K562 (cell line): Measurements from ENCODE around the gene FOXO3. TPM values are rescaled to one million over a fixed set of nuclear protein-coding genes. Genes with fewer than 3 reads are reported as not detected.
A peak's percentile ranks its signal among the peaks of the same experiment; 100 is the strongest.

Experiments used
- ATAC-seq: fragments of 200-7000 bp; cut with Tn5 transposase; 3 replicates; pipeline ENCODE4 v1.9.1; 2020; ENCODE audit warnings: moderate library complexity
- BruUV-seq: library from RNA; stranded (reverse); fragments of 400-500 nt; replicated peaks from 2 replicates; lab custom pipeline; 2021; lab: Mats Ljungman, UMichigan
- CTCF ChIA-PET: fragments of 300-600 bp; formaldehyde crosslinking; extraction: SDS; loops from one replicate; lab custom pipeline; 2021; ENCODE audit warnings: low intra/inter-chr PET ratio; lab: Yijun Ruan, JAX
- POLR2A ChIA-PET: fragments of 300-600, 350-650 bp; sonication (Branson Sonifier 250); formaldehyde crosslinking; extraction: SDS; loops from one replicate; lab custom pipeline; 2021; ENCODE audit warnings: antibody characterized with exemption, inconsistent platforms; lab: Yijun Ruan, JAX
- DNase-seq, 4 experiments: peaks; one replicate each; pipeline versions ENCODE4 v3.0.0 to v3.0.0-alpha.2; 2011 to 2018; ENCODE audit warnings: low spot score in 3 of 4, mixed read lengths in 3 of 4; ENCODE audit errors: extremely low read depth in 1 of 4
- FAIRE-seq: peaks from 2 replicates; lab custom pipeline; 2011; peaks lifted over from hg19 to GRCh38; lab: Jason Lieb, UNC
- H2AFZ ChIP-seq: 2 replicates; pipeline ENCODE4 v1.6.0; 2011; ENCODE audit warnings: low read depth, low read length, control low read depth, inconsistent platforms
- H3K27ac ChIP-seq: fragments of 200-600 bp; 3 replicates; pipeline ENCODE4 v1.8.0; 2011; ENCODE audit warnings: low read depth, mild to moderate bottlenecking, control low read depth, inconsistent platforms, low read length, moderate library complexity, mixed read lengths; ENCODE audit errors: extremely low read depth
- H3K27me3 ChIP-seq, 2 experiments: fragments of 300-600 bp in 1 of 2; 2 replicates in 1 of 2; 3 replicates in 1 of 2; pipeline versions ENCODE4 v1.6.0 to v1.8.0; 2011; ENCODE audit warnings: inconsistent platforms in 2 of 2, low read length in 2 of 2, mild to moderate bottlenecking in 1 of 2, mixed read lengths in 1 of 2, moderate library complexity in 1 of 2; ENCODE audit not compliant: control insufficient read depth in 2 of 2, insufficient read depth in 2 of 2
- H3K36me3 ChIP-seq: fragments of 300-600 bp; 3 replicates; pipeline ENCODE4 v1.8.0; 2011; ENCODE audit warnings: mild to moderate bottlenecking, low read length, inconsistent platforms; ENCODE audit not compliant: control insufficient read depth, insufficient read depth
- H3K4me1 ChIP-seq, 2 experiments: fragments of 200-600 bp in 1 of 2; replicated peaks in 1 of 2; 2 replicates in 1 of 2; 3 replicates in 1 of 2; pipeline versions ENCODE4 v1.5.1 to v1.8.0; 2011; ENCODE audit warnings: inconsistent platforms in 2 of 2, low read length in 2 of 2, mild to moderate bottlenecking in 1 of 2, mixed read lengths in 1 of 2, moderate library complexity in 1 of 2; ENCODE audit not compliant: control insufficient read depth in 2 of 2, insufficient read depth in 2 of 2
- H3K4me2 ChIP-seq: 2 replicates; pipeline ENCODE4 v1.6.1; 2011; ENCODE audit warnings: low read length, control low read depth, inconsistent platforms, mixed read lengths; ENCODE audit not compliant: insufficient read depth
- H3K4me3 ChIP-seq: fragments of 200-600 bp; sonication (generic), shearing (Covaris generic); 2 replicates; pipeline ENCODE4 v1.5.1; 2016; ENCODE audit warnings: control low read depth, inconsistent platforms
- H3K79me2 ChIP-seq: fragments of 200-600 bp; 3 replicates; pipeline ENCODE4 v1.8.0; 2011; ENCODE audit warnings: low read length, inconsistent platforms; ENCODE audit not compliant: control insufficient read depth, insufficient read depth
- H3K9ac ChIP-seq, 2 experiments: 2 replicates each; pipeline versions ENCODE4 v1.6.0 to v1.6.1; 2011; ENCODE audit warnings: low read depth in 2 of 2, low read length in 2 of 2, control low read depth in 1 of 2, inconsistent platforms in 1 of 2, mild to moderate bottlenecking in 1 of 2, mixed read lengths in 1 of 2; ENCODE audit not compliant: insufficient read depth in 1 of 2
- H3K9me1 ChIP-seq: one replicate; pipeline ENCODE4 v1.6.0; 2011; ENCODE audit warnings: inconsistent platforms, mild to moderate bottlenecking, low read length, moderate library complexity; ENCODE audit not compliant: control insufficient read depth, insufficient read depth
- H3K9me3 ChIP-seq: replicated peaks from 2 replicates; pipeline ENCODE4 v1.5.1; 2011; ENCODE audit warnings: low read depth, low read length, inconsistent platforms; ENCODE audit not compliant: control insufficient read depth, insufficient read depth
- H4K20me1 ChIP-seq: replicated peaks from 2 replicates; pipeline ENCODE4 v1.6.1; 2011; ENCODE audit warnings: low read length, inconsistent platforms, mixed read lengths; ENCODE audit not compliant: control insufficient read depth, insufficient read depth
- BMI1 ChIP-seq: fragments of 150-350 bp; IDR thresholded peaks from 2 replicates; pipeline ENCODE4 v1.6.1; 2014; ENCODE audit warnings: low read length
- BRD4 ChIP-seq: fragments of 200-600 bp; sonication (generic); IDR thresholded peaks from 2 replicates; pipeline ENCODE4 v1.6.1; 2017; ENCODE audit warnings: inconsistent platforms
- GATAD2A ChIP-seq: fragments of 450-650 bp; IDR thresholded peaks from 2 replicates; pipeline ENCODE4 v1.6.1; 2017
- PHF21A ChIP-seq: fragments of 450-650 bp; IDR thresholded peaks from 2 replicates; pipeline ENCODE4 v1.6.1; 2017; ENCODE audit warnings: low read depth, borderline replicate concordance
- SNIP1 ChIP-seq: fragments of 450-650 bp; IDR thresholded peaks from 2 replicates; pipeline ENCODE4 v1.7.1; 2017; ENCODE audit warnings: low read depth, mild to moderate bottlenecking
- ZNF140 ChIP-seq: fragments of 250-450 bp; sonication (Bioruptor Pico); IDR thresholded peaks from 2 replicates; pipeline ENCODE4 v1.8.0; 2021; ENCODE audit warnings: moderate library complexity, mild to moderate bottlenecking, inconsistent platforms
- ZNF561 ChIP-seq: fragments of 450-650 bp; formaldehyde crosslinking; conservative IDR thresholded peaks from 2 replicates; pipeline ENCODE4 v1.4.0; 2020; ENCODE audit warnings: mild to moderate bottlenecking, moderate library complexity
- WGBS: fragments of 100-300 bp; shearing (Covaris generic); methylation state at CpG from one replicate; pipeline ENCODE4 v1.1.6; 2016; ENCODE audit warnings: low coverage, mixed read lengths; ENCODE audit not compliant: insufficient coverage; ENCODE audit errors: missing lambda C conversion rate; 5-methylcytosine and 5-hydroxymethylcytosine counted together
- in situ Hi-C: fragments of 300-500 bp; cut with MboI; formaldehyde crosslinking; loops from 4 replicates; pipeline ENCODE4 v1.15.0; 2018; ENCODE audit warnings: inconsistent platforms, mixed read lengths
- intact Hi-C: fragments of 100-400 bp; cut with micrococcal nuclease; formaldehyde crosslinking; loops from 2 replicates; pipeline ENCODE4 v1.14.2; 2022
- polyA plus RNA-seq, 8 experiments: library from polyadenylated mRNA; depleted of rRNA in 4 of 8; stranded (reverse) in 5 of 8; unstranded in 3 of 8; fragments of >200 nt; fragmentation: Nextera tagmentation in 2 of 8; fragmentation: Illumina TruSeq in 1 of 8; extraction: Ambion mirVana in 2 of 8; extraction: Trizol in 1 of 8; gene quantifications; 2 replicates each; pipeline versions ENCODE4 v1.2.1 to v1.2.3, GENCODE V29; 2011 to 2014; ENCODE audit warnings: inconsistent platforms in 1 of 8, missing spikeins in 1 of 8
- total RNA-seq, 7 experiments: library from RNA; depleted of rRNA in 6 of 7; stranded (reverse); fragments of >200 nt in 6 of 7; fragmentation: Illumina TruSeq in 2 of 7; extraction: Trizol in 2 of 7; gene quantifications; 2 replicates each; pipeline versions ENCODE4 v1.2.1 to v1.2.3, GENCODE V29; 2011 to 2021; ENCODE audit warnings: low replicate concordance in 1 of 7
- TF ChIP-seq, protein P1 (sequence below): fragments of 150-350 bp; conservative IDR thresholded peaks from 2 replicates; pipeline ENCODE4 v1.6.1; 2014; ENCODE audit warnings: low read length
- TF ChIP-seq, protein P2 (sequence below): sonication (generic); formaldehyde crosslinking; IDR thresholded peaks from 2 replicates; pipeline ENCODE4 v1.9.0; 2022; ENCODE audit warnings: mild to moderate bottlenecking, missing genetic modification reagents
- TF ChIP-seq, protein P3 (sequence below), 2 experiments: fragments of 450-650 bp in 1 of 2; sonication (generic) in 1 of 2; formaldehyde crosslinking; conservative IDR thresholded peaks; 2 replicates each; pipeline versions ENCODE4 v1.4.0 to v1.8.1; 2020 to 2022; ENCODE audit warnings: mild to moderate bottlenecking in 1 of 2, missing genetic modification reagents in 1 of 2
- TF ChIP-seq, protein P4 (sequence below): sonication (generic); formaldehyde crosslinking; IDR thresholded peaks from 2 replicates; pipeline ENCODE4 v1.5.0; 2020; ENCODE audit warnings: missing genetic modification reagents

FOXO3 gene
- total and polyA plus RNA-seq, 9 of the 15 experiments (the other 6 are each of a cell fraction or from before 2014, with no cell fraction given), result 3.0 to 14.6 (median 6.0) TPM

DNA sequence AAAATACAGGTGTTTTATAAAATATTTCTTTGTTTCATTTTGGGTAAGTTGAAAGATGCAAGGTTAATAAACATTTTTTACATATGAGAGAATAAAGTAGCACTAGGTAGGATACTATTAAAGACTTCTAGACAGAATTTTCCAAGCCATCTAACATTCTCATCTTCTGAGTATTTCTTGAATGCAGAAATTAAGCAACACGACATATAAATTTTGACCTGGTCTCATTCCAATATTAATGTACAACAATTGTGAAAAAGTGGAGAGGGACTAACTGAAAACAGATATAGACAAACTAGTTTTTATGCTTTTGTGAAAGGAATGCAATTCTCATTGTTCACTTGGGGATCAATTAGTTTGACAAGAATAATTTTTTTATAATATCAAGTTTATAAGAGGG lies 11.5 kb upstream of the FOXO3 start:
- H4K20me1 ChIP-seq, result no peaks in the 10 kb centered on the region
- TF ChIP-seq ZNF561 (CRISPR knock-in tag), result no peak
- TF ChIP-seq, all 486 proteins: peak for 0
- no peak for ATAC-seq
- 25% methylated on average over 1 of the region's 1 CpG for WGBS
- intact Hi-C loops (loop anchor here (10.0 kb wide), 2 partner anchors 636 to 836 kb away; partner anchors contain the start of gene CD164), in situ Hi-C loops (loop anchor here (5.0 kb wide), 2 partner anchors 233 to 518 kb away; no protein-coding TSS in a partner anchor)
- Histone ChIP-seq H3K4me1 (no peaks in the 10 kb centered on the region), H3K79me2 (no peaks in the 10 kb centered on the region), H3K4me3 (no peak overlapping the region), H3K27me3 (no peaks in the 10 kb centered on the region), H3K27ac (no peak overlapping the region), H3K9me1 (no peaks in the 10 kb centered on the region), H3K9ac (no peak overlapping the region), H3K36me3 (no peaks in the 10 kb centered on the region), H3K9me3 (no peaks in the 10 kb centered on the region), H2AFZ (no peak overlapping the region), H3K4me2 (no peak overlapping the region)
- no peak for DNase-seq
- POLR2A ChIA-PET, result no interaction called here
- CTCF ChIA-PET, result no interaction called here
- no peak for FAIRE-seq
- no TSS peak for BruUV-seq

DNA sequence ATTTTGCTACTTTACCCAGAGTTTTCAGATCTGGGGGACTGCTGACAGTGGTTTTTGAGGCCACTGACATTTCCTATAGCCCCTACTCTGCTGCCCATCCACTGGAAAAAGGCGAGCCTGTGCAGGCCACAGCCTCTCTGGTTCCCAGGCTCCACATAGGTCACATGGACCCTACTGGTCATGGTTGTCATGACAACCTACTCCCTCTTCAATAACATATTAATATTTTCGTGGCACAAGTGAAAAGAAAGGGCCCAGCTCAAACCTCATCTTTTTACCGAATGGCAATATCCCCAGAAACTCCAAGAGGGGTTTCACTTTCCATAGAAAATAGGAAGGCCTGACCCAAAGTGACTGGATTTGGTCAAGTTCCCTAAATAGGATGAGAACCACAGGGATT lies 11.0 kb upstream of the FOXO3 start:
- in situ Hi-C loops (loop anchor here (5.0 kb wide), 2 partner anchors 233 to 518 kb away; no protein-coding TSS in a partner anchor), intact Hi-C loops (loop anchor here (10.0 kb wide), 2 partner anchors 635 to 835 kb away; partner anchors contain the start of gene CD164)
- H3K4me2 ChIP-seq, result no peak overlapping the region
- no peaks in the 10 kb centered on the region for H3K27me3 ChIP-seq
- H3K36me3 ChIP-seq, result no peaks in the 10 kb centered on the region
- no peaks in the 10 kb centered on the region for H3K4me1 ChIP-seq
- H2AFZ ChIP-seq, result no peak overlapping the region
- ChIA-PET CTCF (no interaction called here), POLR2A (no interaction called here)
- no peak overlapping the region for H3K4me3 ChIP-seq
- no peaks in the 10 kb centered on the region for H4K20me1 ChIP-seq
- no peaks in the 10 kb centered on the region for H3K9me3 ChIP-seq
- no peaks in the 10 kb centered on the region for H3K79me2 ChIP-seq
- H3K9me1 ChIP-seq, result no peaks in the 10 kb centered on the region
- 39% methylated on average over 3 of the region's 3 CpGs for WGBS
- no peak overlapping the region for H3K27ac ChIP-seq
- 0 out of 3 replicates have a peak, but pooled peaks have one; percentile 32 for ATAC-seq
- BruUV-seq, result no TSS peak
- peak in 2 of 4 experiments; percentile 59 to 66 for DNase-seq
- no peak overlapping the region for H3K9ac ChIP-seq
- FAIRE-seq, result no peak
- TF ChIP-seq, protein P1, sequence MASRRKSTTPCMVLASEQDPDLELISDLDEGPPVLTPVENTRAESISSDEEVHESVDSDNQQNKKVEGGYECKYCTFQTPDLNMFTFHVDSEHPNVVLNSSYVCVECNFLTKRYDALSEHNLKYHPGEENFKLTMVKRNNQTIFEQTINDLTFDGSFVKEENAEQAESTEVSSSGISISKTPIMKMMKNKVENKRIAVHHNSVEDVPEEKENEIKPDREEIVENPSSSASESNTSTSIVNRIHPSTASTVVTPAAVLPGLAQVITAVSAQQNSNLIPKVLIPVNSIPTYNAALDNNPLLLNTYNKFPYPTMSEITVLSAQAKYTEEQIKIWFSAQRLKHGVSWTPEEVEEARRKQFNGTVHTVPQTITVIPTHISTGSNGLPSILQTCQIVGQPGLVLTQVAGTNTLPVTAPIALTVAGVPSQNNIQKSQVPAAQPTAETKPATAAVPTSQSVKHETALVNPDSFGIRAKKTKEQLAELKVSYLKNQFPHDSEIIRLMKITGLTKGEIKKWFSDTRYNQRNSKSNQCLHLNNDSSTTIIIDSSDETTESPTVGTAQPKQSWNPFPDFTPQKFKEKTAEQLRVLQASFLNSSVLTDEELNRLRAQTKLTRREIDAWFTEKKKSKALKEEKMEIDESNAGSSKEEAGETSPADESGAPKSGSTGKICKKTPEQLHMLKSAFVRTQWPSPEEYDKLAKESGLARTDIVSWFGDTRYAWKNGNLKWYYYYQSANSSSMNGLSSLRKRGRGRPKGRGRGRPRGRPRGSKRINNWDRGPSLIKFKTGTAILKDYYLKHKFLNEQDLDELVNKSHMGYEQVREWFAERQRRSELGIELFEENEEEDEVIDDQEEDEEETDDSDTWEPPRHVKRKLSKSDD, result no peak
- TF ChIP-seq PHF21A (no peak), GATAD2A (no peak), ZNF140 (CRISPR knock-in tag) (no peak), SNIP1 (no peak), BRD4 (no peak), BMI1 (peak; percentile 60; the same call in 1 of the 2 replicates)
- TF ChIP-seq, protein P2, sequence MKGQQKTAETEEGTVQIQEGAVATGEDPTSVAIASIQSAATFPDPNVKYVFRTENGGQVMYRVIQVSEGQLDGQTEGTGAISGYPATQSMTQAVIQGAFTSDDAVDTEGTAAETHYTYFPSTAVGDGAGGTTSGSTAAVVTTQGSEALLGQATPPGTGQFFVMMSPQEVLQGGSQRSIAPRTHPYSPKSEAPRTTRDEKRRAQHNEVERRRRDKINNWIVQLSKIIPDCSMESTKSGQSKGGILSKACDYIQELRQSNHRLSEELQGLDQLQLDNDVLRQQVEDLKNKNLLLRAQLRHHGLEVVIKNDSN, result 0 out of 2 replicates have a peak, but pooled peaks have one; percentile 30
- TF ChIP-seq, protein P3, sequence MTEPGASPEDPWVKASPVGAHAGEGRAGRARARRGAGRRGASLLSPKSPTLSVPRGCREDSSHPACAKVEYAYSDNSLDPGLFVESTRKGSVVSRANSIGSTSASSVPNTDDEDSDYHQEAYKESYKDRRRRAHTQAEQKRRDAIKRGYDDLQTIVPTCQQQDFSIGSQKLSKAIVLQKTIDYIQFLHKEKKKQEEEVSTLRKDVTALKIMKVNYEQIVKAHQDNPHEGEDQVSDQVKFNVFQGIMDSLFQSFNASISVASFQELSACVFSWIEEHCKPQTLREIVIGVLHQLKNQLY (CRISPR knock-in tag; conservative IDR thresholded peaks at IDR 0.05), result no peak
- TF ChIP-seq, protein P4, sequence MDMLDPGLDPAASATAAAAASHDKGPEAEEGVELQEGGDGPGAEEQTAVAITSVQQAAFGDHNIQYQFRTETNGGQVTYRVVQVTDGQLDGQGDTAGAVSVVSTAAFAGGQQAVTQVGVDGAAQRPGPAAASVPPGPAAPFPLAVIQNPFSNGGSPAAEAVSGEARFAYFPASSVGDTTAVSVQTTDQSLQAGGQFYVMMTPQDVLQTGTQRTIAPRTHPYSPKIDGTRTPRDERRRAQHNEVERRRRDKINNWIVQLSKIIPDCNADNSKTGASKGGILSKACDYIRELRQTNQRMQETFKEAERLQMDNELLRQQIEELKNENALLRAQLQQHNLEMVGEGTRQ (CRISPR knock-in tag), result peak; percentile 32
